Prostate gland (tissue), 2 donors: ENCODE measurements around the gene SGCA. TPM values are rescaled to one million over a fixed set of nuclear protein-coding genes. Genes with fewer than 3 reads are reported as not detected.

Experiments
- DNase-seq: peaks from one replicate; pipeline ENCODE4 v3.0.0-alpha.2; 2019; ENCODE audit warnings: low spot score
- H3K27ac ChIP-seq, 2 donors: fragments of 200-600 bp; sonication (generic); 2 replicates each; pipeline ENCODE4 v1.5.1; 2017 to 2019
- H3K27me3 ChIP-seq: fragments of 200-600 bp; sonication (generic); replicated peaks from 2 replicates; pipeline ENCODE4 v1.5.1; 2019; ENCODE audit not compliant: insufficient read depth
- H3K36me3 ChIP-seq, 2 donors: fragments of 200-600 bp; sonication (generic); 1 replicate in 1 of 2; 2 replicates in 1 of 2; pipeline versions ENCODE4 v1.5.1 to v1.8.1; 2017 to 2019
- H3K4me1 ChIP-seq: fragments of 200-600 bp; sonication (generic); replicated peaks from 2 replicates; pipeline ENCODE4 v1.5.1; 2019
- H3K4me3 ChIP-seq, 2 donors: fragments of 200-600 bp; sonication (generic); 2 replicates each; pipeline ENCODE4 v1.5.1; 2017 to 2019
- H3K9me3 ChIP-seq: fragments of 200-600 bp; sonication (generic); 2 replicates; pipeline ENCODE4 v1.5.1; 2017
- CTCF ChIP-seq, 4 experiments: fragments of 200-600 bp in 2 of 4; fragments of 450-650 bp in 2 of 4; sonication (generic) in 2 of 4; IDR thresholded peaks; 1 replicate in 3 of 4; 2 replicates in 1 of 4; pipeline ENCODE4 v1.5.1; 2016 to 2019; ENCODE audit warnings: antibody characterized with exemption in 4 of 4, mild to moderate bottlenecking in 2 of 4, moderate library complexity in 2 of 4
- POLR2A ChIP-seq: fragments of 450-650 bp; IDR thresholded peaks from one replicate; pipeline ENCODE4 v1.6.1; 2016; ENCODE audit warnings: antibody characterized with exemption, mild to moderate bottlenecking
- POLR2AphosphoS5 ChIP-seq: sonication (generic); formaldehyde crosslinking; IDR thresholded peaks from one replicate; pipeline ENCODE4 v1.6.1; 2017; ENCODE audit warnings: antibody characterized with exemption
- WGBS: methylation state at CpG from one replicate; pipeline ENCODE4 v1.1.5; 2018; 5-methylcytosine and 5-hydroxymethylcytosine counted together
- intact Hi-C: fragments of 100-400 bp; cut with DNase I; formaldehyde crosslinking; loops from one replicate; pipeline ENCODE4 v1.14.2; 2022
- total RNA-seq, 2 donors: library from RNA; depleted of rRNA; stranded (reverse); fragments of >200 nt; gene quantifications; one replicate each; pipeline ENCODE4 v1.1.0, GENCODE V29; 2016

The SGCA gene
- total RNA-seq, 2 donors from 2014 or later = 13.9 to 19.4 TPM

- Histone ChIP-seq H3K27me3 (no peaks in the 10 kb centered on the region), H3K4me3 (no peak overlapping the region), H3K4me1 (no peaks in the 10 kb centered on the region), H3K36me3 (peaks cover 15 to 28% of the 10 kb centered on the region in 2 donors), H3K9me3 (no peaks in the 10 kb centered on the region), H3K27ac (no peak overlapping the region)
- 86% methylated on average over 15 of the region's 15 CpGs for WGBS
- intact Hi-C loops = no loop called here
- DNase-seq = no peak
- TF ChIP-seq POLR2AphosphoS5 (no peak), CTCF (IDR thresholded peaks at IDR 0.05) (no peak), POLR2A (no peak)
These were observed 26.5 kb upstream of the SGCA start for GRCh38 chr17:50139185-50139783.

- Histone ChIP-seq H3K27me3 (no peaks in the 10 kb centered on the region), H3K4me1 (no peaks in the 10 kb centered on the region), H3K36me3 (peaks cover 15 to 25% of the 10 kb centered on the region in 2 donors), H3K9me3 (no peaks in the 10 kb centered on the region), H3K4me3 (no peak overlapping the region), H3K27ac (no peak overlapping the region)
- intact Hi-C loops = no loop called here
- TF ChIP-seq POLR2A (no peak), POLR2AphosphoS5 (peak; percentile 71), CTCF (IDR thresholded peaks at IDR 0.05) (peak; percentile 87 to 98 (median 94))
- peak; percentile 63 for DNase-seq
- 55% methylated on average over 19 of the region's 19 CpGs for WGBS
These were observed 25.6 kb upstream of the SGCA start for GRCh38 chr17:50139950-50140885.

- Histone ChIP-seq H3K36me3 (peaks cover 15 to 19% of the 10 kb centered on the region in 2 donors), H3K4me1 (no peaks in the 10 kb centered on the region), H3K27me3 (no peaks in the 10 kb centered on the region), H3K27ac (no peak overlapping the region), H3K9me3 (no peaks in the 10 kb centered on the region), H3K4me3 (no peak overlapping the region)
- no peak for TF ChIP-seq CTCF (IDR thresholded peaks at IDR 0.05)
- no peak for TF ChIP-seq POLR2A
- no peak for TF ChIP-seq POLR2AphosphoS5
- WGBS = 92% methylated on average over 16 of the region's 16 CpGs
- DNase-seq = no peak
- intact Hi-C loops = no loop called here
These were observed 24.6 kb upstream of the SGCA start for GRCh38 chr17:50141026-50141744.

GRCh38 chr17:50141745-50142110 is 24.1 kb upstream of the SGCA start:
- no peaks in the 10 kb centered on the region for H3K9me3 ChIP-seq
- DNase-seq = no peak
- H3K4me3 ChIP-seq = no peak overlapping the region
- H3K27ac ChIP-seq = no peak overlapping the region
- H3K4me1 ChIP-seq = no peaks in the 10 kb centered on the region
- H3K36me3 ChIP-seq = peaks cover 15 to 16% of the 10 kb centered on the region in 2 donors
- 66% methylated on average over 8 of the region's 8 CpGs for WGBS
- TF ChIP-seq CTCF (IDR thresholded peaks at IDR 0.05) = no peak
- no peak for TF ChIP-seq POLR2A
- no peak for TF ChIP-seq POLR2AphosphoS5
- H3K27me3 ChIP-seq = no peaks in the 10 kb centered on the region
- intact Hi-C loops = no loop called here
